Measurements from ENCODE around the gene SULT2B1.
"Not testable (repeated sequence)": the region's sequence is repeated elsewhere in the genome, so short reads cannot be mapped to it uniquely, and the experiment has no call there.

SULT2B1 gene

DNA sequence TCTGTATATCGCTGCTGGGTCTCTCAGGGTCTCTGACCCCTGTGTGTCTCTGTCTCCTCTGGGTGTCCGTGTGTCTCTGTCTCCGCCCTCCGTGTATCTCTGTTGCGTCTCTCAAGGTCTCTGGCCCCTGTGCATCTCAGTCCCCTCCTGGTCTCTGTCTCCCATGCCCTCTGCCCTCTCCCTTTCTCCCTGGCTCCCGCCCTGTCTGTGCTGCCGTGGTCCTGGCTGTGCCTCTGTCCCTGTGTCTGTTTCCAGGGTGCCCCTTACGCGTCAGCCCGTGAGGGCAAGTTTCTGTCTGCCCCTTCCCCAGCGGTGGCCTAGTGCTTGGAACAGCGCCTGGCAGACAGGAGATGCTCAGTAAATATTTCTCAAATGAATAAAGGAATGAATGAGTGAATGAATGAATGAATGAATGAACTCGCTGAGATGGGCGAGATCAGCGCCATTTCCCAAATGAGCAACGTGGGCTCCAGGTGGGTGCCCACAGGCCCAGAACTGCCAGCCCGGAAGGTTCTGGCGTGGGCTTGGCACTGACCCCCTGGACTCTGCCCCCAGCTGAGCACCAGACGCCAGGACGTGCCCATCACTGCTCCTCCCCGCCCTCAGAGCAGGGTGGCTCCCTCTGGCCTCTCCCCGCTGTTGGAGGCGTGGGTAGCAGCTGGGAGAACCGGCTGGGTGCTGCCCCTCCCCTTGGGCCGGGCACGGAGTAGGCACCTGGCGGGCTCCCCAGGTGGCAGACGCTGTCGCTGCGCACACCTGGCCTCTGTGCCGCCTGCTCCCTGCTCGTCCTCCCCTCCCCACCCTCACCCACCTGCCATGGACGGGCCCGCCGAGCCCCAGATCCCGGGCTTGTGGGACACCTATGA is at the start of gene SULT2B1:
SULT2B1 (plus strand) TSS at position 736 of the 866 bp plus-strand sequence; CDS start at position 817, 81 bp downstream.
- no peak for DNase-seq

DNA sequence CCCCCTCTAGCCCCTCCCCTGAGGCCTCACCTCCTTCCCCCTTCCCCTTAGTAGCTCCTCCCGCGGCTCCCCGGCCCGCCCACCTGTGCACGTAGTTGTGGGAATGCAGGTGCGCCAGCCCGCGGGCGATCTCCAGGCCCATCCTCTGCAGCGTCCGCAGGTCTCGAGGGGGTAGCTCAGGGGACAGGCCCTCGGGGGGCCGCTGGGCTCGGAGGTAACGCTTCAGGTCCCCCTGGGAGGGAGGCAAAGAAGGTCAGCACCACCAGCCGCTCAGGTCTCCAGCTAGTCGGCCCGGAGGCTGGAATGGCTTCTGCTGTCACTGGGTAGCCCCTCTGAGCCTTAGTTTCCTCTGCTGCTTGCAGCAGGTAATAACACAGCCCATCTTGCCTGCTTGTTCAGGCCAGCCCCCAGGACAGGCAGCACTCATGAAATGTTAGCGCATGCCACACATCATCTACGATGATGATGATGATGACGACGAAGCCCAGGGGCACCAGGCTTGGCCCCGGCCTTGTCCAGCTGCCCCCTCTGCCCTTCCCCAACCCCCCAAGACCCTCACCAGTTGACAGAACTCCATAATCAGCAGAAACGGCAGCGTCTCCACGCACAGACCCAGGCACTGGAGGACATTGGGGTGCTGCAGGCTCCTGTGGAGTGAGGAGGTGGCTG is 49.5 kb upstream of the SULT2B1 start:
- no peak for DNase-seq

DNA sequence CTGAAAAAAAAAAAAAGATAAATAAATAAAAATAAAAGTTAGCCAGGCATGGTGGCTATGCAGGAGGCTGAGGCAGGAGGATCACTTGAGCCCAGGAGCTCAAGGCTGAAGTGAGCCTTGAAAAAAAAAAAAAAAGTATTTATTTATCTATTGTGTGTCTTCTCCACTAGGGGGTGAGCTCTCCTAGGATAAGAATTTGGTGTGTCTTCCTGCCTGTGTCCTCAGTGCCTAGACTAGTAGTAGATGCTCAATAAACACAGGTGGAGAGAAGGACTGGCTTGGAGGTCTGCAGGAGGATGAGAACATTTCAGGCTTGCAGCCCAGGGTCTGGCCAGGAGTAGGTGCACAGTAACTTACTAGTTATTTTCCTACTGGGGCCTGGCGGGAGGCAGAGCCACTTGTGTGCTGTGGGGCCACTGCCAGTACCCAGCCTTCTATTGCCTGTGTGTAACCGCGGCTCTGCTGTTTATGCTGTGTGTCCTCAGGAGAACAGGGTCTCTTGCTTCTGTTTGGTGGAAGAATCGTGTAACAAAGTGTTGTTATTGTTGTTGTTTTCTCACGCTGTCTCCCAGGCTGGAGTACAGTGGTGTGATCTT is 45.7 kb upstream of the SULT2B1 start:
- no peak for DNase-seq

DNA sequence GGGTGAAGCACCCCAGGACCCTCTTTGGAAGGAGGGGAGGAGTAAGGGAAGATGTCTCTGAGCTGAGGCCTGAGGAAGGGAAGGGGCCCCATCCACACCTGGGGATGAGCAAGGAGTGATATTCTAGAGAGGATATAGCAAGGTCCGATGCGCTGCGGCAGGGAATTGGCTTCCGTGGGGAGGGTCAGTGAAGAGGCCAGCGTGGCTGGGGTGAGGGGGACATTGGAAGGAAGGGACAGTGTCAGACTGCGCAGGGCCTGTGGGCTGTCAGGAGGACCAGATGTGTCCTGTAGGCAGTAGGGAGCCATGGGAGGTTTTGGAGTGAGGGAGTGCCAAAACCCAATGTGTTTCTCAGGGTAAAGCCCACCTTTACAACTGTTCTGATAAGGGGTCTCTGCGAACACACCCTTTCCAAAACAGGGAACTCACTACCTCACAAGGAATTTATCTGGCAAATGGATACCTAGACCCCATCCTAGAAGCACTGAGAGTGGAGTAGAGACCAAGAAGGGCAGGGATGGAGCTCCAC is 44.0 kb upstream of the SULT2B1 start:
- no peak for DNase-seq

DNA sequence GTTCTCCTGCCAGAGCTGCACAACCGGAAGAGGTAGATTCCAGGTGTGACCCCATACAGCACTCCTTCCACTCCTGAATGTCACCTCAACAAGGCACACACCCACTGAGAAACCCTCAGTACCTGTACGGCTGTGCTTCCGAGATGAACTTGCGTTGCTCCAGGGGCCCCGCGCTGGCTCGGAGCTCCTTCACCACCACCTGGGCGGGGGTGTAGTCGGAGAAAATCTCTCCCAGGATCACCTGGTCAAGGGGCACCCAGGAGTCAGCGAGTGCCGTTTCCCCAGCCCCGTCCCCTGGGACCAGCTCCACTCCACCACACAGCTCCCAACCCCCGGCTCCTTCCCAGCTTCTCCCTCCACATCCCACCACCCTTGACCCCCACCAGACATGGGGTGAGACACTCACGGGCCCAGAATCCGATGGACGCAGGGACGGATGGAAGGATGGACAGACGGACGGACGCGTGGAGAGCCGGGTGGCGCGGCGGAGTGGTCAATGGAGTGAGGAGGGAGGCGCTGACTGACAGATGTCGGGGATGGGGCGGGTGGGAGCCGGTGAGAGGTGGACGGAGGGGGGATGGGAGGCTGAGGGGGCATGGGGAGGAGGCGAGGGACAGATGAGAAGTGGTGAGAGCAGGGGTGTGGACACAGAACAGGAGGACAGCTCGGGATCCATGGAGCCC is 43.1 kb upstream of the SULT2B1 start:
- no peak for DNase-seq

DNA sequence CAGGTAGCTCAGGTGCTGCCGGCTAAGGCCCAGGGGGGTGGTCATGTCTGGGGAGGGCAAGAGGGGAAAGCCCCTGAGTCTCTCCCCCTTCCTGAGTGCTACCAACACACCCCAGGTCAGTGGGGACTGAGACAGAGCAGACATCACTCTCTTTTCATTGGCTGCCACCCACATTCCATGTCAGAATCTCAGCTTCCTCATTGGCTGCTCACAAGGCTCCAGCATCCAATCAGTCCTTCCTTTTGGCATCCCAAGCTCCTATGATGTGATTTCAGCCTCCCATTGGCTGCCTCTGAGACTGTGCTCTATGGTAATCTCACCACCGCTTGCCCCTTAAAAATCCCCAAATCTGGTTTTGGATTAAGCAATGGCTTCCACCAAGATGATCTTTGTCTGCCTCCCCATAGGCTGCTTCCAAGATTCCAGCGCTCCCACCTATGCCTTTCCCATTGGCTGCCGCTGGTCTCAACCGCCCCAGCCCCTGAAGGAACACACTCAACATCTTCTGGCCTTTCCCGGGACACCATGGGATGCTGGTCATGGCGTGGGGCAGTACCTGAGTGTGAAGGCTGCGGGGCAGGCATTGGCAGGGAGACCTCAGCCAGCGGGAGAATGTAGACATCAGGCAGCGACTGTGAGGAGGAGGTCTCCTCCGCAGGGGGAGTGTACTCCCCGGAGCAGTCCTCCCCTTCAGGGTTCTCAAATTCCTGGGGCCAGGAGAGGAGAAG is 42.3 kb upstream of the SULT2B1 start:
- DNase-seq = no peak

DNA sequence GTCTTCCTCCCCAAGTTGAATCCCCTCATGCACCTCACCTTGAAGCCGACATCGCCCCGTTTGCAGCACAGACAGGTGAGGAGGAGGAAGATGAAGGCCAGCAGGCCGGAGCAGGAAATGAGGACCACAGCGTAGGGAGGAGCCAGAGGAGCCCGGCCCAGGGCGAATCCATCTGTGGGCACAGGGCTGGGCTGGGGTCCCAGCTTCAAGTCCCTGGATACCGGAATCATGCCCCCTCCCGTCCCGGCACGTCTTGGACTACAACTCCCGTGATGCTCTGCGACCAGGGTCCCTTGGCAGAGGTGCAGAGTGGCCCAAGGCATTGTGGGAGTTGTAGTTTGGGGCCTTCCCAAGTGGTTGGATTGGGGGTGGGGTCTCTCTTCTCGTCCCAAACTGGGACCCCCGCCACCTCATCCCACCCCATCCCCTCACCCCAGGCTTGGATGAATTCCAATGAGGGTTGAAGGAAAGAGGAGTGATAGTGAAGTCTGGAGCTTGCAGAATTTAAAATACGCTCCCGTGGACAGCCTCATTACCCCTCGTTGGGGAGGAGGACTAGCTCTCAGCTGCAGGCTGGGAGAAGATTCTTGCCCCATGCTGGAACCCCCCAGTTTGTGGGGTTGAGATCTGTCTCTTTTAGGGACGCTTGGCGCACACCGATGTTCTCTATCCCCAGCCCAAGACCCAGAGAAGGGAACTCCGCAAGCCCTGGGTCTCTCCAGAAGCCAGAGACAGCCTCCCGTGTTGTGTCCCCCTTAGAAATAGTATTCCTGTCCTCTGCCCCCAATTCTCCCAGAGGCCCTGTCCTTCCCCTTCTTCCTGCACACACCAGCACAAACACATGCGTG is 41.3 kb upstream of the SULT2B1 start:
- DNase-seq = peak; percentile 75 to 80

DNA sequence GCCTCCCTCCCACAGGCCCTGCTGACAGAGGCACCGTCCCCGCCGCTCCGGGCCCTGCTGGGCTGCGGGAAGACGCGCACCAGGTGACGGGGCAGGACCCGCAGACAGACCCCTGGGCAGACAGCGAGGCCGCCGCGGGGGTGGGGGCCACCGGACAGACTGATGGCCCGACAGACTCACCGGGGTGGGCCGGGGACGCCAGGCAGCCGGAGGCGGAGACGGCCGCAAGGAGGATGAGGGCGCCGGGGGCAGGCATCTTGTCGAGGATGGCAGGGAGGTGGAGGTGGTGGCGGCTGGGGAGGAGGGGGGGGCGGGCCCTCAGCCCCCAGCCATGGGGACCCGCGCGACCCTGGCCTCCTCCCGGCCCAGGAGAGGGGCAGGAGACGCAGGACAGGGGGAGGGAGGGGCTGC is 40.6 kb upstream of the SULT2B1 start:
- no peak for DNase-seq

DNA sequence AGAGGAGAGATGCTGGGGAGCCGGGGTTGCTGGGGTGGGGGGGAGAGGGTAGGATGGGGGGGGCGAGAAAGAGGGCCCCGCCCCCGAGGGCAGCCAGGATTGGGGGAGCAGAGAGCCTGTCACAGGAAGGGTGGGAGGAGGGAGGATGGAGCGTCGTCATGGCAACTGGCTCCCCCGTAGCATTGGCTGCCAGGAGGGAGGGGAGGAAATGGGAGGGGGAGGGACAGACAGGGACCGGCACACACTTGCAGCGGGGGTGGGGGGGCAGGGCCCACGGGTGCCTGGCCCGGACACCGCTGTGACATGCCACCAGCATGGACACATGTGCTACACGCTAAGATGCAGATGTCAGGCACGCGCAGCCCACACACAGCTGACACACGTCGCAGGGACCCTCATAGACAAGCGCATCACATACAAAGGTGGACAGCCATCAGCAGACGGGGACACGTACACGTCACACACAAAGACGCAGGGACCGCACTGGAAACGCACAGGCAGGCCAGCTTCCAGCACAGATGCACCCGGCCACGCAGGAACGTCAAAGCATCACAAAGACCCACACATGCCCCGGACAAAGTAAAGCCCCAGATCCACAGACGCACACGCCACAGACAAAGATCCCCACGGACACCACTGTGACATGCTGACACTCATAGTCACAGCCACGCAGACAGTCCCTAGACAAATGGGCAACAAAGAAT is 40.0 kb upstream of the SULT2B1 start, which contains the start of gene LMTK3:
LMTK3 (minus strand) TSS at position 36 of the 704 bp plus-strand sequence. CDS start 259 bp downstream, outside the sequence.
- peak; percentile 79 to 82 for DNase-seq

DNA sequence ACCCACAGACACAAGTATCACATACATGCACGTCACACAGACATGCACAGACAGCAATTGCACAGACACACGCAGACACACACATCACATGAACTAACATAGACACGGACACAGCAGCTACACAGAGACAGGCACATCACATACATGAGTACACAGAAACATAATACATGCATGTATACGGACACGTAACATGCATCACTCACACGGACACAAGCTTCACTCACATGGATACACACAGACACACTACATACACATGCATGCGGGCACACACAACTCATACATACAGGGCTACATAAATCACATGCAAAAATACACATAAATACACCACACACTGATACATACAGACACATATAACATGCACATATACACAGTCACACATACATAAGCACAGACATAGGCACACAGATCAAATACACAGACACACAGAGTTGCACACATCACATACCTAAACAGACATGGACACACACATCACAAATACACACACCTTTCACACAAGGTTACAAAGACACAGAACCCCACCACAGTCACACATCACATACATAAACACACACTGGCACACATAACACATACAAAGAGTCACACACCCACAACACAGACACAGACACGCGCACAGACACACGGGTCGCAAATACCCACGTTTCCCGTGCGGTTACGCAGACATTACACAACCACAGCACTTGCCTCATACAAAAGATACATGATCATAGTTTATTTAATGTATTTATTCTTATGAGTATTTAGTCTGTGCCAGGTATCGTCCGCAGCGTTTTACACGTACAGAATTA is 39.3 kb upstream of the SULT2B1 start:
- no peak for DNase-seq

DNA sequence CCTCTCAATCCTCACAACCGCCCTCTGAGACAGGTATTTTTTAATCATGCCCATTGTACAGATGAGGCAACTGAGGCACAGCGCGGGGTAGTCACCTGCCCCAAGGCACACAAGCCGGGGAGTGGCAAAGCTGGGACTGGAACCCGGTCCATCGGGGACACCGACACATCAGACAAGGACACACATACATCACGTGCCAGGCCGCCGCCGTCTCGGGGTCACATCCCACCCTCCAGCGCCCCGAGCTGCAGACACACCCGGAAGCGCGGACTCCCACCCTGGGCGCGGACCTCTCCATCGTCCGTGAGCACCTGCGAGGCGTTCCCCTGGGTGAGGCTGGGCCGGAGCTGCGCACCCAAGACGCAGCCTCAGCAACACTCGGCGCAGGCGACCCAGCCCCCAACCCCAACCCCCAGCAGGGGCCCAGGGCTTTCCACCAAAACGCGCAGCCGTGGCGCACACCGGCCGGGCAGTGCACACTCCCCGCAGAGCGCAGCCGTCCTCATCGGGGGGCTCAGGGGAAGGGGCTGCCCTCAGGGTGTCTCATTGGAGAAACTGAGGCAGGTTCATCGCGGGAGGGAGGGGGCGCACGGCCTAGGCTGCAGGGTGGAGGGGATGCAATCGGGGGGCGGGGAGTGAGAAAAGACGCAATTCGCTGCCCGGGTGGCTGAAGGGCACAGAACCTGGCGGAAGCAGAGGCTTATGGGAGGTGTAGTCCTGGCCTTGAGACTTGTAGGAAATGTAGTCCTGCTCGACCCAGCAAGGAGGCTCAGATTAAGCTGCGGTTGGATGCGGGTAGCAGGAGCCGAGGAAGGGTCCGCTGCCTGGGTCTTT is 38.5 kb upstream of the SULT2B1 start:
- peak; percentile 72 to 83 for DNase-seq

DNA sequence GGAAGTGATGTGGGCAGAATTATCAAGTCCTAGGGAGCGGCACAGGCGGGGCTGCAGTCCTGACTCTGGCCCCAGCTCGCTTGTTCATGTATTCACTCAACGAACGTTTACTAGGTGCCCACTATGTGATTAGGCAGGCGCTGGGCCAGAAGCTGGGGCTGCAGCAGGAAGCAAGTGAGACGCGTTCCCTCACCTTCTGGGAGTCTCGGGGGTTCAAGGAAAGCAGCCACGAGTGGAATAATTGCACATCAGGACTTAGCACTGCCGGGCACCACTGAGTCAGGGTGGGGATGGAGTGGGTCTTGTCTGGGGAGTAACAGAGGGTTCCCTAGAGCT is 37.9 kb upstream of the SULT2B1 start:
- no peak for DNase-seq

DNA sequence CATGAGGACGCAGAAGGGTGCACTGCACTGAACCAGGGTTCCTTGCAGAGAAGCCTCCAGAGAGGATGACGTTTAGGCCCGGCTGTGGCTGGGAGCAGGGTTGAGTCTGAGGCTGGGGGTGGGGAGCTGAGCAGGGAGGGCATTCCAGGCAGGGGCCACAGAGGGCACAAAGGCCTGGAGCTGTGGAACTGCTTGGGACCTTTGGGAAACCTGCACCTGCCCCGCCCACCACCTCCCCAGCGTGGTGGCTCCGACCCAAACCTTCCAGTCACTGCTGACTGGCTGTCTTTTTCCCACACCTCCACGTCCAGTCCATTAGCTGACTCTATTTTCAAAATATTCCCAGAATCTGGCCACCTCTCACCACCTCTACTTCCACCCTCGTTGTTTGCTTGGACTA is 35.4 kb upstream of the SULT2B1 start:
- DNase-seq = no peak

DNA sequence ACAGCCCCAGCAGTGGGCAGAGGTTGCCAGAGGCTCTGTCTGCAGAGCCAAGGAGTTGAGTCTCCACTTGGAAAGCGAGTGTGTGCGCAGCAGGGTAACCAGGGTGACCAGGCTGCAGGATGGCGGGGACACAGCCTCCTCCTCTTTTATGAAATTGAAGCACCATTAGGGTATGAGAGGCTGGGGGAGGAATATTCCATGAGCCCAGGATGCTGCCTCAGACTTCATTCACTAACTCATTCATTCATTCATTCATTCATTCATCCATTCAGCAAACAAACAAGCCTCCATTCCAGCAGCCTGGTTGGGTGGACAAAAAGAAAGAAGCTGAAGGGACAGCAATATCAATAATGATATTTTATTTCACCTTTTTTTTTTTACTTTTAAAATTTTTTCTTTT is 33.8 kb upstream of the SULT2B1 start:
- no peak for DNase-seq

DNA sequence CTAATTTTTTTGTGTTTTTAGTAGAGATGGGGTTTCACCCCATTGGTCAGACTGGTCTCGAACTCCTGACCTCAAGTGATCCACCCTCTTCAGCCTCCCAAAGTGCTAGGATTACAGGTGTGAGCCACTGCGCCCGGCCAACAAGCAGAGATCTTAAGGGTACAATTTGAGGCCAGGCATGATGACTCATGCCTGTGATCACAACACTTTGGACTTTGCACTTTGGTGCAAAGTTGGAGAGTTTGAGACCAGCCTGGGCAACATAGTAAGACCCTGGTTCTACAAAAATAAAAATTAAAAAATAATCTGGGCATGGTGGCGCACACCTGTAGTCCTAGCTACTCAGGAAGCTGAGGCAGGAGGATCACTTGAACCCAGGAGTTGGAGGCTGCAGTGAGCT is 32.5 kb upstream of the SULT2B1 start:
- not testable (repeated sequence) for DNase-seq

DNA sequence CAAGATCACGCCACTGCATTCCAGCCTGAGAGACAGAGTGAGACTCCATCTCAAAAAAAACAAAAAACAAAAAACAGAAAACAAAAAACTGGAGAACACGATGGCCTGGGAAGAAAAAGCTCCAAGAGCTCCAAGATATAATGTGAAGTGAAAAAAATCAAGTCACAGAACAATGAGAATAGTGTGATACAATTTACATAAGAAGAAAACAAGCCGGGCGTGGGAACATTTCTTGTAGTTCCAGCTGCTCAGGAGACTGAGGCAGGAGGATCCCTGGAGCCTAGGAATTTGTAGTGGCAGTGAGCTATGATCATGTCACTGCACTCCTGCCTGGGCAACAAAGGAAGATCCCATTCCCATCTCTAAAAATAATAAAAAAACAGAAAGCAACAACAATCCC is 31.8 kb upstream of the SULT2B1 start:
- no peak for DNase-seq

DNA sequence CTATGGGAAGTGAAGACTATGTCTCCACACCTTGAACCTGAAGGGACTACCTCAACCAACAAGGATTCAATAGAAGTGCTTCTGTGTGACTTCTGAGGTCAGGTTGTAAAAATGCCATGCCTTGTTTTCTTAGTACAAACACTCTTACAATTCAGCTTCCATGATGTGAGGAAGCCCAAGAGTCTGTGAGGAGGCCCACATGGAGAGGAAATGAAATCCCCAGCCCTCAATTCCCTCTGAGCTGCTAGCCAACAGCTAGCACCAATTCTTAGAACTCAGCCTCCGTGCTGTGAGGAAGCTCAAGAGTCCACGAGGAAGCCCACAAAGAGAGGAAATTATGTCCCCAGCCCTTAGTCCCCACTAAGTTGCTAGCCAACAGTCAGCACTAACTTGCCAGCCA is 27.8 kb upstream of the SULT2B1 start:
- no peak for DNase-seq

DNA sequence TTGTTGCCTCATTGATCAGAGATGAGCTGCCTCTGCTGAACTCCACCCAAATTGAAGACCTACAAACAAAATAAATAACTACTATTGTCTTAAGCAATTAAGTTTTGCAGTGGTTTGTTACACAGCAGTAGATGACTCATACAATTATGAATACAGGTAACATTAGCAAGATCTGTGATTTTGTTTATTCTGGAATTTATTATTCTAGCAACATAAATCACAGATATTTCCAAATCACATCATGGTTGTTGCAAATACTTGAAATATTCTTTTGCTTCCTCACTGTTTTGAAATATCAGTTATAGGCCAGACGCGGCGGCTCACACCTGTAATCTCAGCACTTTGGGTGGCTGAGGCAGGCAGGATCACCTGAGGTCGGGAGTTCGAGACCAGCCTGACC is 27.2 kb upstream of the SULT2B1 start:
- no peak for DNase-seq

DNA sequence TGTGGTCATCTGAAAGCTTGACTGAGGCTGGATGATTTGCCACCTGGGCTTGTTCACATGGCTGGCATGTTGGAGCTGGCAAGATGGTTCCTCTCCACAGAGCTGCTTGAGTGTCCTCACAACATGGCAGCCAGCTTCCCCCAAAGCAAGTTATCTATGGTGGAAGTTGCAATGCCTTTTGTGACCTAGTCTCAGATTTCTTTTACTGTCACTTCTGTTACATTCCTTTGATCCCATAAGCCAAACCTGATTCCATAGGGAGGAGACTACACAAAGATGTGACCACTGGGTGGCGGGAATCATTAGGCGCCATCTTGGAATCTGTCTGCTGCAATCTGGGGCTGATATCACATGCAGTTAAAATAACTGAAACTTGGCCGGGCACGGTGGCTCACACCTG is 22.8 kb upstream of the SULT2B1 start:
- DNase-seq = no peak

Data from activated CD4-positive, alpha-beta T cell treated with anti-CD3 and anti-CD28 coated beads, Interleukin-2, amount 50 U/mL, for 48 hours (primary cell).